OCI-LY1 (cell line): ENCODE results near the gene FARP1.

Experiments
- CTCF ChIP-seq: fragments of 200-600 bp; sonication (generic), shearing (Covaris generic); IDR thresholded peaks from 2 replicates; pipeline ENCODE4 v1.5.1; 2017; ENCODE audit warnings: mild to moderate bottlenecking, antibody characterized with exemption, low read length, moderate library complexity, mixed read lengths
- EZH2 ChIP-seq: fragments of 200-600 bp; sonication (generic), shearing (Covaris generic); IDR thresholded peaks from 2 replicates; pipeline ENCODE4 v1.8.0; 2017; ENCODE audit warnings: borderline replicate concordance, mixed run types, mild to moderate bottlenecking, antibody characterized with exemption, low read length, moderate library complexity, mixed read lengths

- no peak for TF ChIP-seq CTCF
- TF ChIP-seq EZH2: no peak
Observed at GRCh38 chr13:98157609-98158008, 14.7 kb downstream of the FARP1 start.
